Neural progenitor cell (in vitro differentiated cells): ENCODE data around the gene KLHL29. TPM values are rescaled to one million over a fixed set of nuclear protein-coding genes. Genes with fewer than 3 reads are reported as not detected.

Source experiments
- DNase-seq: peaks from one replicate; pipeline ENCODE4 v3.0.0-alpha.2; 2016; ENCODE audit warnings: low spot score
- H2AFZ ChIP-seq: fragments of 200-600 bp; sonication (generic); replicated peaks from 2 replicates; pipeline ENCODE4 v1.6.1; 2016; ENCODE audit warnings: antibody characterized with exemption
- H3F3A ChIP-seq: fragments of 200-600 bp; sonication (generic); 2 replicates; pipeline ENCODE4 v1.6.1; 2016; ENCODE audit warnings: antibody characterized with exemption, low read depth
- H3K27ac ChIP-seq: fragments of 200-600 bp; sonication (generic); 2 replicates; pipeline ENCODE4 v1.5.1; 2016; ENCODE audit warnings: mild to moderate bottlenecking
- H3K27me3 ChIP-seq: fragments of 200-600 bp; sonication (generic); 2 replicates; pipeline ENCODE4 v1.6.1; 2016; ENCODE audit warnings: mild to moderate bottlenecking, moderate library complexity
- H3K36me3 ChIP-seq: fragments of 200-600 bp; sonication (generic); 2 replicates; pipeline ENCODE4 v1.5.1; 2016
- H3K4me1 ChIP-seq: fragments of 200-600 bp; sonication (generic); 2 replicates; pipeline ENCODE4 v1.6.1; 2016; ENCODE audit warnings: mixed run types
- H3K4me2 ChIP-seq: fragments of 200-600 bp; sonication (generic); 2 replicates; pipeline ENCODE4 v1.6.1; 2016
- H3K4me3 ChIP-seq: fragments of 200-600 bp; sonication (generic); 2 replicates; pipeline ENCODE4 v1.5.1; 2016
- H3K79me2 ChIP-seq: fragments of 200-600 bp; sonication (generic); 2 replicates; pipeline ENCODE4 v1.6.1; 2016; ENCODE audit warnings: low read depth
- H3K9ac ChIP-seq: fragments of 200-600 bp; sonication (generic); 2 replicates; pipeline ENCODE4 v1.6.1; 2016
- H3K9me3 ChIP-seq: fragments of 200-600 bp; sonication (generic); 2 replicates; pipeline ENCODE4 v1.5.1; 2016; ENCODE audit warnings: low read depth
- H4K20me1 ChIP-seq: fragments of 200-600 bp; sonication (generic); 2 replicates; pipeline ENCODE4 v1.6.1; 2016; ENCODE audit warnings: low read depth
- H3K27ac Mint-ChIP-seq: 3 replicates; pipeline ENCODE4 v1.8.0; 2021; ENCODE audit warnings: mixed read lengths
- H3K27me3 Mint-ChIP-seq: 2 replicates; pipeline ENCODE4 v1.8.0; 2022; ENCODE audit warnings: low read depth, mild to moderate bottlenecking, inconsistent platforms, moderate library complexity, mixed read lengths; ENCODE audit not compliant: insufficient read depth
- H3K36me3 Mint-ChIP-seq: 3 replicates; pipeline ENCODE4 v1.8.0; 2021; ENCODE audit warnings: mixed read lengths
- H3K4me1 Mint-ChIP-seq: 3 replicates; pipeline ENCODE4 v1.8.0; 2021; ENCODE audit warnings: mixed read lengths
- H3K4me3 Mint-ChIP-seq: 3 replicates; pipeline ENCODE4 v1.8.0; 2021; ENCODE audit warnings: mild to moderate bottlenecking, moderate library complexity, mixed read lengths
- H3K9me3 Mint-ChIP-seq: 3 replicates; pipeline ENCODE4 v1.8.0; 2020; ENCODE audit warnings: mixed read lengths
- EZH2 ChIP-seq: fragments of 200-600 bp; sonication (generic); IDR thresholded peaks from 2 replicates; pipeline ENCODE4 v1.6.1; 2017; ENCODE audit warnings: antibody characterized with exemption, mild to moderate bottlenecking, moderate library complexity
- EZH2phosphoT487 ChIP-seq: fragments of 200-600 bp; sonication (generic); IDR thresholded peaks from 2 replicates; pipeline ENCODE4 v1.6.1; 2017; ENCODE audit warnings: antibody characterized with exemption
- total RNA-seq: library from RNA; depleted of rRNA; stranded (reverse); fragments of >200 nt; gene quantifications from 2 replicates; pipeline ENCODE4 v1.2.3, GENCODE V29; 2015; ENCODE audit warnings: low replicate concordance
- TF ChIP-seq, protein P1 (sequence below): fragments of 200-600 bp; sonication (generic); IDR thresholded peaks from 2 replicates; pipeline ENCODE4 v1.5.1; 2017; ENCODE audit warnings: antibody characterized with exemption, mild to moderate bottlenecking

Gene KLHL29
- total RNA-seq, 1 donor from 2014 or later: 1.6 TPM

DNA sequence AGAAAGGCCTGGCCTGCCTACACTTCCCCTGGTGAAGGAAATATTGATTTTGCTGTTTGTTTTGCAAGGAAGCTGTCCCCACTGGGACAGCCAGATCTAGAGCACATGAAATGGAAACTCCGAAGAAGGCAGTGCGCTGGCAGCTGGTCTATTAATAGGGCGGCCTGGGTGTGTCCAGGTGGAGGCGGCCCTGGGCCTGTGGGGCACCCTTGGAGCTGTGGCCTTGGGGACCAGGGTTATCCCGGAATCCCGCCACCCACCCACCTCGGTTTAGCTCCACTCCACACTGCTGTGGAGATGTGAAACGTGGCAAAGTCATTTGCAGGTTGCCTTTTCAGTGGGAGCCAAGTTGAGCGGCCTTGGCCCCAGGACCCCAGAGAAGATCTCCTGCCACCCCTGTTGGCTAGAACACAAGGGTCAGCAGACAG is 204.3 kb downstream of the KLHL29 start:
- no peaks in the 10 kb centered on the region for H3F3A ChIP-seq
- no peaks in the 10 kb centered on the region for H3K27me3 ChIP-seq
- no peak overlapping the region for H3K9ac ChIP-seq
- no peak for DNase-seq
- H3K9me3 Mint-ChIP-seq: no peaks in the 10 kb centered on the region
- H3K9me3 ChIP-seq: no peaks in the 10 kb centered on the region
- TF ChIP-seq, protein P1, sequence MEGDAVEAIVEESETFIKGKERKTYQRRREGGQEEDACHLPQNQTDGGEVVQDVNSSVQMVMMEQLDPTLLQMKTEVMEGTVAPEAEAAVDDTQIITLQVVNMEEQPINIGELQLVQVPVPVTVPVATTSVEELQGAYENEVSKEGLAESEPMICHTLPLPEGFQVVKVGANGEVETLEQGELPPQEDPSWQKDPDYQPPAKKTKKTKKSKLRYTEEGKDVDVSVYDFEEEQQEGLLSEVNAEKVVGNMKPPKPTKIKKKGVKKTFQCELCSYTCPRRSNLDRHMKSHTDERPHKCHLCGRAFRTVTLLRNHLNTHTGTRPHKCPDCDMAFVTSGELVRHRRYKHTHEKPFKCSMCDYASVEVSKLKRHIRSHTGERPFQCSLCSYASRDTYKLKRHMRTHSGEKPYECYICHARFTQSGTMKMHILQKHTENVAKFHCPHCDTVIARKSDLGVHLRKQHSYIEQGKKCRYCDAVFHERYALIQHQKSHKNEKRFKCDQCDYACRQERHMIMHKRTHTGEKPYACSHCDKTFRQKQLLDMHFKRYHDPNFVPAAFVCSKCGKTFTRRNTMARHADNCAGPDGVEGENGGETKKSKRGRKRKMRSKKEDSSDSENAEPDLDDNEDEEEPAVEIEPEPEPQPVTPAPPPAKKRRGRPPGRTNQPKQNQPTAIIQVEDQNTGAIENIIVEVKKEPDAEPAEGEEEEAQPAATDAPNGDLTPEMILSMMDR: no peak
- TF ChIP-seq EZH2 (no peak), EZH2phosphoT487 (no peak)
- H3K27ac ChIP-seq: no peak overlapping the region
- H3K4me3 Mint-ChIP-seq: peak overlapping the region; percentile 48
- H3K27me3 Mint-ChIP-seq: peaks cover 8% of the 10 kb centered on the region
- H3K36me3 ChIP-seq: no peaks in the 10 kb centered on the region
- peaks cover 63% of the 10 kb centered on the region for H3K4me1 Mint-ChIP-seq
- H2AFZ ChIP-seq: no peak overlapping the region
- no peak overlapping the region for H3K27ac Mint-ChIP-seq
- H3K4me1 ChIP-seq: peaks cover 10% of the 10 kb centered on the region
- no peak overlapping the region for H3K4me2 ChIP-seq
- no peaks in the 10 kb centered on the region for H4K20me1 ChIP-seq
- no peak overlapping the region for H3K4me3 ChIP-seq
- H3K36me3 Mint-ChIP-seq: no peaks in the 10 kb centered on the region
- no peaks in the 10 kb centered on the region for H3K79me2 ChIP-seq

DNA sequence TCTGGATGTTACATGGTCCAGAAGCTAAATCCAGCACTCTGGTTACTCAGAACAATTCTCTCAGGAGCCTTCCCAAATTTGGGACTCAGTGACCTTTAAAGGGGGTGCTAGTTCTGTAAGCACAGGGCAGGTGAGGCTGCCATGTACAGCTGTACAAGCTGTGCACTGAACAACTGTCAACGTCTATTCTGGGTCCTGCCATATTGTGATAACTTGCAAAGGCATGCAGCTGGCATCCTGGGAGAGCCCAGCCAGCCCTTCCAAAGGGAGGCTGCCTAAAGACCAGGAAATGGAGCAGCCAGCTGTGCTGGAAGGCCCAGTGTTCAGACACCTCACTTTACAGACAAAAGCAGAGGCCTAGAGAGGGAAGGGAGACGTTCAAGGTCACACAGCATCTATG is 204.8 kb downstream of the KLHL29 start:
- H2AFZ ChIP-seq: no peak overlapping the region
- no peak overlapping the region for H3K4me3 ChIP-seq
- H3K9me3 ChIP-seq: no peaks in the 10 kb centered on the region
- no peaks in the 10 kb centered on the region for H4K20me1 ChIP-seq
- Mint-ChIP-seq H3K4me1 (peaks cover 68% of the 10 kb centered on the region), H3K36me3 (no peaks in the 10 kb centered on the region), H3K27me3 (peaks cover 8% of the 10 kb centered on the region), H3K27ac (no peak overlapping the region), H3K9me3 (no peaks in the 10 kb centered on the region), H3K4me3 (no peak overlapping the region)
- no peak overlapping the region for H3K9ac ChIP-seq
- TF ChIP-seq, protein P1: no peak
- no peak for TF ChIP-seq EZH2phosphoT487
- TF ChIP-seq EZH2: no peak
- H3K36me3 ChIP-seq: no peaks in the 10 kb centered on the region
- no peak overlapping the region for H3K27ac ChIP-seq
- H3K79me2 ChIP-seq: no peaks in the 10 kb centered on the region
- peaks cover 15% of the 10 kb centered on the region for H3K4me1 ChIP-seq
- H3K27me3 ChIP-seq: no peaks in the 10 kb centered on the region
- no peak overlapping the region for H3K4me2 ChIP-seq
- no peaks in the 10 kb centered on the region for H3F3A ChIP-seq
- no peak for DNase-seq

DNA sequence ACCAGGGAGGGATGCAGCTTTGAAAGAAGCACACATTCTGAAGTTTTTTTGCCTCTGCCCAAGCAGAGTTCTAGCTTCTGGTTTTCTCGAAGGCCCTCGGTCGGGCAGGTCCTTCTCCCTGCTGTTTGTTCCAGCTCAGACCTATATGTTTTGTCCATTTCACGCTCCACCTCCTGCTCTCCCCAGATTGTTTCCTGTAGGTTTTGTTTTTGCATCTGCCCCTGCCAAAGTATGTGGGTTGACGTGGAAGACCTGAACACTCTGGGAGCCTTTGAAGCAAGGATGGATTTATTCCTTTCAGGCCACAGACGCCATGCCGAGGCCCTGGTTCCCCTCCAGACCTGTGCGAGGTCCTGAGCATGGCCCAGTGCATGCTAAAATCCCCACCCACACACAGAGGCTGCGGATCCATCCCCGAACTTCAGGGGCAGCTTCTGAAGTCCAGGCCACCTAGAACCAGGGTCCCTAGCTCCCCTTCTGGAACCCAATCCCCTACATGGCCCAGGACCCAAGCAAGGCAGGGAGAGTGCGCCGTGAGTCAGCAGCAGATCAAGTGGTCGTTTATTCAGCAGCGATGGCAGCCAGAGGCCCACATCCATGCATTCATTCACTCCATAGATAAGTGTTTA is 205.4 kb downstream of the KLHL29 start:
- peaks cover 20% of the 10 kb centered on the region for H3K4me1 ChIP-seq
- Mint-ChIP-seq H3K27me3 (peaks cover 8% of the 10 kb centered on the region), H3K36me3 (no peaks in the 10 kb centered on the region), H3K9me3 (no peaks in the 10 kb centered on the region), H3K4me3 (peak overlapping the region; percentile 1), H3K4me1 (peaks cover 69% of the 10 kb centered on the region), H3K27ac (peak overlapping the region; percentile 36)
- no peak overlapping the region for H2AFZ ChIP-seq
- H3F3A ChIP-seq: no peaks in the 10 kb centered on the region
- no peaks in the 10 kb centered on the region for H3K27me3 ChIP-seq
- no peak overlapping the region for H3K9ac ChIP-seq
- no peak for DNase-seq
- H3K9me3 ChIP-seq: no peaks in the 10 kb centered on the region
- no peaks in the 10 kb centered on the region for H3K79me2 ChIP-seq
- no peaks in the 10 kb centered on the region for H4K20me1 ChIP-seq
- TF ChIP-seq, protein P1: no peak
- TF ChIP-seq EZH2phosphoT487: no peak
- TF ChIP-seq EZH2: no peak
- H3K27ac ChIP-seq: no peak overlapping the region
- H3K36me3 ChIP-seq: no peaks in the 10 kb centered on the region
- no peak overlapping the region for H3K4me3 ChIP-seq
- H3K4me2 ChIP-seq: no peak overlapping the region
